ENCODE results near the gene ALMS1. TPM values are rescaled to one million over a fixed set of nuclear protein-coding genes. Genes with fewer than 3 reads are reported as not detected.
"Not testable (repeated sequence)": the region's sequence is repeated elsewhere in the genome, so short reads cannot be mapped to it uniquely, and the experiment has no call there.

ALMS1 gene
- total RNA-seq, 2 donors from 2014 or later: 7.7 to 8.2 TPM

GRCh38 chr2:73386342-73386868 is 769 bp downstream of the ALMS1 start:
- DNase-seq (no peak), ATAC-seq (peak in 1 of 2 donors; percentile 4)
- intact Hi-C loops (cut with DNase I): no loop called here

GRCh38 chr2:73386894-73387636 is 1.4 kb downstream of the ALMS1 start:
- ATAC-seq: no peak
- intact Hi-C loops (cut with DNase I): no loop called here
- no peak for DNase-seq

GRCh38 chr2:73402386-73403103 is 16.9 kb downstream of the ALMS1 start:
- ATAC-seq: no peak
- intact Hi-C loops (cut with DNase I): no loop called here
- DNase-seq: no peak

- intact Hi-C loops (cut with DNase I): no loop called here
- ATAC-seq (no peak), DNase-seq (no peak)
These were observed 17.6 kb downstream of the ALMS1 start for GRCh38 chr2:73403237-73403636.

GRCh38 chr2:73404409-73404808 is 18.8 kb downstream of the ALMS1 start:
- intact Hi-C loops (cut with DNase I): no loop called here
- DNase-seq (no peak), ATAC-seq (no peak)

- no peak for ATAC-seq
- no peak for DNase-seq
- intact Hi-C loops (cut with DNase I): no loop called here
These were observed 21.4 kb downstream of the ALMS1 start for GRCh38 chr2:73406996-73407395.

- intact Hi-C loops (cut with DNase I): no loop called here
- no peak for ATAC-seq
- no peak for DNase-seq
These were observed 22.6 kb downstream of the ALMS1 start for GRCh38 chr2:73408198-73408597.

- DNase-seq (no peak), ATAC-seq (no peak)
- intact Hi-C loops (cut with DNase I): no loop called here
These were observed 29.1 kb downstream of the ALMS1 start for GRCh38 chr2:73414696-73415095.

- DNase-seq: no peak
- intact Hi-C loops (cut with DNase I): no loop called here
- ATAC-seq: no peak
These were observed 30.3 kb downstream of the ALMS1 start for GRCh38 chr2:73415906-73416305.

- DNase-seq: peak; percentile 76
- intact Hi-C loops (cut with DNase I): no loop called here
- ATAC-seq: peak; percentile 93 to 94
These were observed 32.7 kb downstream of the ALMS1 start for GRCh38 chr2:73418343-73418742.

GRCh38 chr2:73423913-73424312 is 38.3 kb downstream of the ALMS1 start:
- intact Hi-C loops (cut with DNase I): no loop called here
- DNase-seq (no peak), ATAC-seq (no peak)

GRCh38 chr2:73426176-73426575 is 40.5 kb downstream of the ALMS1 start:
- no peak for DNase-seq
- ATAC-seq: no peak
- intact Hi-C loops (cut with DNase I): no loop called here

- DNase-seq (no peak), ATAC-seq (no peak)
- intact Hi-C loops (cut with DNase I): no loop called here
These were observed 50.4 kb downstream of the ALMS1 start for GRCh38 chr2:73436019-73436418.

- ATAC-seq: no peak
- intact Hi-C loops (cut with DNase I): no loop called here
- no peak for DNase-seq
These were observed 58.6 kb downstream of the ALMS1 start for GRCh38 chr2:73444202-73444601.

- no peak for ATAC-seq
- DNase-seq: no peak
- intact Hi-C loops (cut with DNase I): no loop called here
These were observed 63.2 kb downstream of the ALMS1 start for GRCh38 chr2:73448856-73449255.

GRCh38 chr2:73449404-73449803 is 63.8 kb downstream of the ALMS1 start:
- no peak for DNase-seq
- intact Hi-C loops (cut with DNase I): no loop called here
- ATAC-seq: no peak

- ATAC-seq (no peak), DNase-seq (no peak)
- intact Hi-C loops (cut with DNase I): no loop called here
These were observed 65.8 kb downstream of the ALMS1 start for GRCh38 chr2:73451263-73451972.

GRCh38 chr2:73457982-73458381 is 72.3 kb downstream of the ALMS1 start:
- ATAC-seq (no peak), DNase-seq (no peak)
- intact Hi-C loops (cut with DNase I): no loop called here

GRCh38 chr2:73462388-73462787 is 76.8 kb downstream of the ALMS1 start:
- intact Hi-C loops (cut with DNase I); ATAC-seq; DNase-seq: not testable (repeated sequence)

GRCh38 chr2:73468376-73468775 is 82.7 kb downstream of the ALMS1 start:
- intact Hi-C loops (cut with DNase I): no loop called here
- ATAC-seq (no peak), DNase-seq (no peak)
